Fibroblast of the aortic adventitia (primary cell): ENCODE results near the gene ATG10. TPM values are rescaled to one million over a fixed set of nuclear protein-coding genes. Genes with fewer than 3 reads are reported as not detected.
"Not testable (repeated sequence)": the region's sequence is repeated elsewhere in the genome, so short reads cannot be mapped to it uniquely, and the experiment has no call there.

Experiments
- DNase-seq: peaks from one replicate; pipeline ENCODE4 v3.0.0-alpha.2; 2010; ENCODE audit warnings: low read depth
- H3K4me3 ChIP-seq: 2 replicates; pipeline ENCODE4 v1.5.1; 2011; ENCODE audit warnings: low read depth, mild to moderate bottlenecking, control low read depth, low read length, moderate library complexity
- CTCF ChIP-seq: IDR thresholded peaks from 2 replicates; pipeline ENCODE4 v1.5.1; 2011; ENCODE audit warnings: mild to moderate bottlenecking, low read length, control low read depth, inconsistent platforms; ENCODE audit not compliant: insufficient read depth
- total RNA-seq: library from RNA; depleted of rRNA; stranded (reverse); fragments of >200 nt; gene quantifications from 2 replicates; pipeline ENCODE4 v1.2.3, GENCODE V29; 2012; ENCODE audit warnings: low replicate concordance

The ATG10 gene
- total RNA-seq, 1 donor: 8.8 TPM

- no peak for TF ChIP-seq CTCF
- H3K4me3 ChIP-seq: no peak overlapping the region
- DNase-seq: no peak
These were observed 148.1 kb downstream of the ATG10 start for GRCh38 chr5:82119889-82120288.

GRCh38 chr5:82129723-82130285, 158.0 kb downstream of the ATG10 start:
- DNase-seq: no peak
- no peak overlapping the region for H3K4me3 ChIP-seq
- no peak for TF ChIP-seq CTCF

- no peak for DNase-seq
These were observed 158.8 kb downstream of the ATG10 start for GRCh38 chr5:82130602-82131001.

GRCh38 chr5:82137205-82137604, 165.4 kb downstream of the ATG10 start:
- no peak for DNase-seq
- H3K4me3 ChIP-seq: no peak overlapping the region
- no peak for TF ChIP-seq CTCF

More at GRCh38 chr5:82130602-82131001, 158.8 kb downstream of the ATG10 start:
- H3K4me3 ChIP-seq: no peak overlapping the region
- no peak for TF ChIP-seq CTCF

GRCh38 chr5:82139837-82140236, 168.0 kb downstream of the ATG10 start:
- not testable (repeated sequence) for H3K4me3 ChIP-seq, DNase-seq

- H3K4me3 ChIP-seq: no peak overlapping the region
- no peak for TF ChIP-seq CTCF
- no peak for DNase-seq
These were observed 170.5 kb downstream of the ATG10 start for GRCh38 chr5:82142217-82142841.

GRCh38 chr5:82142928-82143577, 171.2 kb downstream of the ATG10 start:
- TF ChIP-seq CTCF: no peak
- no peak overlapping the region for H3K4me3 ChIP-seq

More at GRCh38 chr5:82142928-82143577, 171.2 kb downstream of the ATG10 start:
- DNase-seq: no peak
